Liver (tissue), 9 donors: ENCODE data around the gene IGF1R. TPM values are rescaled to one million over a fixed set of nuclear protein-coding genes. Genes with fewer than 3 reads are reported as not detected.

Experiments
- DNase-seq: peaks from one replicate; pipeline ENCODE4 v3.0.0-alpha.2; 2017; ENCODE audit warnings: low spot score
- H3K27ac ChIP-seq, 2 donors: one replicate each; pipeline ENCODE4 v1.7.0; 2013; ENCODE audit warnings: inconsistent platforms in 2 of 2, low read length in 2 of 2, control low read depth in 1 of 2, low read depth in 1 of 2, mild to moderate bottlenecking in 1 of 2
- H3K27me3 ChIP-seq, 4 donors: one replicate each; pipeline versions ENCODE4 v1.6.1 to v1.7.0; 2013; ENCODE audit warnings: low read length in 3 of 4, inconsistent platforms in 1 of 4, mild to moderate bottlenecking in 1 of 4, moderate library complexity in 1 of 4; ENCODE audit not compliant: control insufficient read depth in 4 of 4, insufficient read depth in 4 of 4
- H3K36me3 ChIP-seq, 4 donors: one replicate each; pipeline versions ENCODE4 v1.6.1 to v1.7.0; 2013; ENCODE audit warnings: low read length in 3 of 4, mild to moderate bottlenecking in 3 of 4, low read depth in 1 of 4, moderate library complexity in 1 of 4; ENCODE audit not compliant: control insufficient read depth in 4 of 4, insufficient read depth in 3 of 4
- H3K4me1 ChIP-seq, 4 donors: one replicate each; pipeline versions ENCODE4 v1.6.1 to v1.7.0; 2013; ENCODE audit warnings: low read length in 3 of 4, mild to moderate bottlenecking in 3 of 4, moderate library complexity in 1 of 4; ENCODE audit not compliant: control insufficient read depth in 4 of 4, insufficient read depth in 4 of 4
- H3K4me3 ChIP-seq, 3 donors: one replicate each; pipeline versions ENCODE4 v1.6.1 to v1.7.0; 2013; ENCODE audit warnings: low read length in 3 of 3, control low read depth in 1 of 3, low read depth in 1 of 3, mild to moderate bottlenecking in 1 of 3
- H3K9ac ChIP-seq, 2 donors: one replicate each; pipeline ENCODE4 v1.7.0; 2013; ENCODE audit warnings: low read length in 2 of 2, mild to moderate bottlenecking in 2 of 2, moderate library complexity in 2 of 2, control low read depth in 1 of 2, low read depth in 1 of 2
- H3K9me3 ChIP-seq, 4 donors: one replicate each; pipeline versions ENCODE4 v1.6.1 to v1.7.0; 2013; ENCODE audit warnings: low read length in 3 of 4; ENCODE audit not compliant: control insufficient read depth in 4 of 4
- EGR1 ChIP-seq, 2 donors: IDR thresholded peaks; 2 replicates each; pipeline ENCODE4 v1.6.1; 2016 to 2018; ENCODE audit warnings: antibody characterized with exemption in 2 of 2, low read depth in 2 of 2
- FOXA1 ChIP-seq: IDR thresholded peaks from 2 replicates; pipeline ENCODE4 v1.6.1; 2016; ENCODE audit warnings: antibody characterized with exemption
- FOXA2 ChIP-seq: IDR thresholded peaks from 2 replicates; pipeline ENCODE4 v1.6.1; 2016; ENCODE audit warnings: antibody characterized with exemption
- GABPA ChIP-seq, 2 donors: IDR thresholded peaks in 1 of 2; conservative IDR thresholded peaks in 1 of 2; 2 replicates each; pipeline ENCODE4 v1.6.1; 2016; ENCODE audit warnings: antibody characterized with exemption in 2 of 2, mild to moderate bottlenecking in 1 of 2, moderate library complexity in 1 of 2
- HNF4A ChIP-seq, 2 donors: conservative IDR thresholded peaks; 2 replicates each; pipeline ENCODE4 v1.6.1; 2016; ENCODE audit warnings: antibody characterized with exemption in 2 of 2, mild to moderate bottlenecking in 2 of 2
- HNF4G ChIP-seq: IDR thresholded peaks from 2 replicates; pipeline ENCODE4 v1.6.1; 2016; ENCODE audit warnings: antibody characterized with exemption
- JUND ChIP-seq, 2 donors: IDR thresholded peaks; 2 replicates each; pipeline ENCODE4 v1.6.1; 2016; ENCODE audit warnings: antibody characterized with exemption in 2 of 2
- NR2F2 ChIP-seq: IDR thresholded peaks from 2 replicates; pipeline ENCODE4 v1.6.1; 2016; ENCODE audit warnings: antibody characterized with exemption
- RAD21 ChIP-seq, 2 donors: IDR thresholded peaks; 2 replicates each; pipeline ENCODE4 v1.6.1; 2016; ENCODE audit warnings: antibody characterized with exemption in 2 of 2, mild to moderate bottlenecking in 2 of 2
- RXRA ChIP-seq, 2 donors: IDR thresholded peaks; 2 replicates each; pipeline ENCODE4 v1.6.1; 2017 to 2018; ENCODE audit warnings: antibody characterized with exemption in 2 of 2, mild to moderate bottlenecking in 1 of 2
- SP1 ChIP-seq: IDR thresholded peaks from 2 replicates; pipeline ENCODE4 v1.6.1; 2018; ENCODE audit warnings: antibody characterized with exemption, mild to moderate bottlenecking
- TAF1 ChIP-seq: conservative IDR thresholded peaks from 2 replicates; pipeline ENCODE4 v1.6.1; 2016; ENCODE audit warnings: antibody characterized with exemption, mild to moderate bottlenecking
- YY1 ChIP-seq: IDR thresholded peaks from 2 replicates; pipeline ENCODE4 v1.6.1; 2016; ENCODE audit warnings: antibody characterized with exemption, mild to moderate bottlenecking
- WGBS: extraction: QIAGEN DNeasy Blood & Tissue Kit; methylation state at CpG from one replicate; pipeline ENCODE4 v1.1.7; 2013; 5-methylcytosine and 5-hydroxymethylcytosine counted together
- polyA plus RNA-seq, 2 donors: library from polyadenylated mRNA; stranded (reverse) in 1 of 2; unstranded in 1 of 2; fragments of 200-250 nt in 1 of 2; fragments of >200 nt in 1 of 2; fragmentation: Nextera tagmentation in 1 of 2; extraction: Ambion mirVana in 1 of 2; gene quantifications; one replicate each; pipeline versions ENCODE4 v1.2.1 to v1.2.3, GENCODE V29; 2013 to 2015
- total RNA-seq, 2 donors: library from RNA; depleted of rRNA; stranded (reverse); fragments of >200 nt; gene quantifications; one replicate each; pipeline ENCODE4 v1.2.3, GENCODE V29; 2014
- TF ChIP-seq, protein P1 (sequence below): IDR thresholded peaks from 2 replicates; pipeline ENCODE4 v1.6.1; 2016; ENCODE audit warnings: antibody characterized with exemption
- TF ChIP-seq, protein P2 (sequence below): fragments of 150-350 bp; IDR thresholded peaks from 2 replicates; pipeline ENCODE4 v1.5.1; 2017; ENCODE audit warnings: improper control_type of control experiment, low read depth, low read length; ENCODE audit not compliant: missing input control
- TF ChIP-seq, protein P3 (sequence below): IDR thresholded peaks from 2 replicates; pipeline ENCODE4 v1.6.1; 2016; ENCODE audit warnings: antibody characterized with exemption
- TF ChIP-seq, protein P4 (sequence below): IDR thresholded peaks from 2 replicates; pipeline ENCODE4 v1.6.1; 2016; ENCODE audit warnings: antibody characterized with exemption, mild to moderate bottlenecking
- TF ChIP-seq, protein P5 (sequence below): IDR thresholded peaks from 2 replicates; pipeline ENCODE4 v1.6.1; 2016; ENCODE audit warnings: antibody characterized with exemption
- donor health status: healthy.
- donor health status: healthy.
- donor health status: healthy.
- donor health status: healthy.
- donor health status: healthy.

Gene IGF1R
- total and polyA plus RNA-seq, 4 donors, result 0.69 to 10.3 (median 3.2) TPM

DNA sequence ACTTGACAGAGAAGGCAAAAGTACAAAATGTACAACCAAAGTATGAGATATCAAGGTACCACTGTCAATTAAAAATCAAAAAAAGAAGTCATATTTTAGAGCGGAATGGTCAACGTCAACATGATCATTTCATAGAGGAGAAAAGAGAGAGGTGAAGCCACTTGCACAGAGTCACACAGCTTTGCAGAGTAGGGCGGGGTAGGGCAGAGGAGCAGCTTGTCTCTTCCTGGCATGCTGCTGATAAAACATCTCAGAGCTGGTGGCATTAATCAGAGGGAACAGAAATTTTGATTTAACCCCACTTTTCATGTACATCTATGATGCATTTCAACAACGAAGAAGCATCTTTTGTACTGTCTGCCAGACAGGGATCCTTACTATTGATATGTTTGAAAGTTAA, 5.2 kb upstream of the IGF1R start:
- no peak overlapping the region for H3K9ac ChIP-seq
- TF ChIP-seq, protein P1, sequence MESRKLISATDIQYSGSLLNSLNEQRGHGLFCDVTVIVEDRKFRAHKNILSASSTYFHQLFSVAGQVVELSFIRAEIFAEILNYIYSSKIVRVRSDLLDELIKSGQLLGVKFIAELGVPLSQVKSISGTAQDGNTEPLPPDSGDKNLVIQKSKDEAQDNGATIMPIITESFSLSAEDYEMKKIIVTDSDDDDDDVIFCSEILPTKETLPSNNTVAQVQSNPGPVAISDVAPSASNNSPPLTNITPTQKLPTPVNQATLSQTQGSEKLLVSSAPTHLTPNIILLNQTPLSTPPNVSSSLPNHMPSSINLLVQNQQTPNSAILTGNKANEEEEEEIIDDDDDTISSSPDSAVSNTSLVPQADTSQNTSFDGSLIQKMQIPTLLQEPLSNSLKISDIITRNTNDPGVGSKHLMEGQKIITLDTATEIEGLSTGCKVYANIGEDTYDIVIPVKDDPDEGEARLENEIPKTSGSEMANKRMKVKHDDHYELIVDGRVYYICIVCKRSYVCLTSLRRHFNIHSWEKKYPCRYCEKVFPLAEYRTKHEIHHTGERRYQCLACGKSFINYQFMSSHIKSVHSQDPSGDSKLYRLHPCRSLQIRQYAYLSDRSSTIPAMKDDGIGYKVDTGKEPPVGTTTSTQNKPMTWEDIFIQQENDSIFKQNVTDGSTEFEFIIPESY, result no peak
- TF ChIP-seq SP1, result no peak
- TF ChIP-seq FOXA2, result no peak
- TF ChIP-seq JUND (IDR thresholded peaks at IDR 0.05), result no peak
- no peak for TF ChIP-seq TAF1
- TF ChIP-seq, protein P2, sequence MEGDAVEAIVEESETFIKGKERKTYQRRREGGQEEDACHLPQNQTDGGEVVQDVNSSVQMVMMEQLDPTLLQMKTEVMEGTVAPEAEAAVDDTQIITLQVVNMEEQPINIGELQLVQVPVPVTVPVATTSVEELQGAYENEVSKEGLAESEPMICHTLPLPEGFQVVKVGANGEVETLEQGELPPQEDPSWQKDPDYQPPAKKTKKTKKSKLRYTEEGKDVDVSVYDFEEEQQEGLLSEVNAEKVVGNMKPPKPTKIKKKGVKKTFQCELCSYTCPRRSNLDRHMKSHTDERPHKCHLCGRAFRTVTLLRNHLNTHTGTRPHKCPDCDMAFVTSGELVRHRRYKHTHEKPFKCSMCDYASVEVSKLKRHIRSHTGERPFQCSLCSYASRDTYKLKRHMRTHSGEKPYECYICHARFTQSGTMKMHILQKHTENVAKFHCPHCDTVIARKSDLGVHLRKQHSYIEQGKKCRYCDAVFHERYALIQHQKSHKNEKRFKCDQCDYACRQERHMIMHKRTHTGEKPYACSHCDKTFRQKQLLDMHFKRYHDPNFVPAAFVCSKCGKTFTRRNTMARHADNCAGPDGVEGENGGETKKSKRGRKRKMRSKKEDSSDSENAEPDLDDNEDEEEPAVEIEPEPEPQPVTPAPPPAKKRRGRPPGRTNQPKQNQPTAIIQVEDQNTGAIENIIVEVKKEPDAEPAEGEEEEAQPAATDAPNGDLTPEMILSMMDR, result no peak
- no peak for TF ChIP-seq FOXA1
- no peak for TF ChIP-seq NR2F2
- no peak for TF ChIP-seq RAD21 (IDR thresholded peaks at IDR 0.05)
- TF ChIP-seq HNF4A (conservative IDR thresholded peaks at IDR 0.05), result no peak
- no peak for TF ChIP-seq RXRA (IDR thresholded peaks at IDR 0.05)
- TF ChIP-seq EGR1 (IDR thresholded peaks at IDR 0.05; ENCODE audit: low read depth in 2 of 2), result no peak
- no peak for TF ChIP-seq GABPA (IDR thresholded peaks at IDR 0.05 in 1 of 2, conservative IDR thresholded peaks at IDR 0.05 in 1 of 2)
- no peak for TF ChIP-seq HNF4G
- TF ChIP-seq, protein P3, sequence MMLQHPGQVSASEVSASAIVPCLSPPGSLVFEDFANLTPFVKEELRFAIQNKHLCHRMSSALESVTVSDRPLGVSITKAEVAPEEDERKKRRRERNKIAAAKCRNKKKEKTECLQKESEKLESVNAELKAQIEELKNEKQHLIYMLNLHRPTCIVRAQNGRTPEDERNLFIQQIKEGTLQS, result no peak
- TF ChIP-seq, protein P4, sequence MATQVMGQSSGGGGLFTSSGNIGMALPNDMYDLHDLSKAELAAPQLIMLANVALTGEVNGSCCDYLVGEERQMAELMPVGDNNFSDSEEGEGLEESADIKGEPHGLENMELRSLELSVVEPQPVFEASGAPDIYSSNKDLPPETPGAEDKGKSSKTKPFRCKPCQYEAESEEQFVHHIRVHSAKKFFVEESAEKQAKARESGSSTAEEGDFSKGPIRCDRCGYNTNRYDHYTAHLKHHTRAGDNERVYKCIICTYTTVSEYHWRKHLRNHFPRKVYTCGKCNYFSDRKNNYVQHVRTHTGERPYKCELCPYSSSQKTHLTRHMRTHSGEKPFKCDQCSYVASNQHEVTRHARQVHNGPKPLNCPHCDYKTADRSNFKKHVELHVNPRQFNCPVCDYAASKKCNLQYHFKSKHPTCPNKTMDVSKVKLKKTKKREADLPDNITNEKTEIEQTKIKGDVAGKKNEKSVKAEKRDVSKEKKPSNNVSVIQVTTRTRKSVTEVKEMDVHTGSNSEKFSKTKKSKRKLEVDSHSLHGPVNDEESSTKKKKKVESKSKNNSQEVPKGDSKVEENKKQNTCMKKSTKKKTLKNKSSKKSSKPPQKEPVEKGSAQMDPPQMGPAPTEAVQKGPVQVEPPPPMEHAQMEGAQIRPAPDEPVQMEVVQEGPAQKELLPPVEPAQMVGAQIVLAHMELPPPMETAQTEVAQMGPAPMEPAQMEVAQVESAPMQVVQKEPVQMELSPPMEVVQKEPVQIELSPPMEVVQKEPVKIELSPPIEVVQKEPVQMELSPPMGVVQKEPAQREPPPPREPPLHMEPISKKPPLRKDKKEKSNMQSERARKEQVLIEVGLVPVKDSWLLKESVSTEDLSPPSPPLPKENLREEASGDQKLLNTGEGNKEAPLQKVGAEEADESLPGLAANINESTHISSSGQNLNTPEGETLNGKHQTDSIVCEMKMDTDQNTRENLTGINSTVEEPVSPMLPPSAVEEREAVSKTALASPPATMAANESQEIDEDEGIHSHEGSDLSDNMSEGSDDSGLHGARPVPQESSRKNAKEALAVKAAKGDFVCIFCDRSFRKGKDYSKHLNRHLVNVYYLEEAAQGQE, result no peak
- TF ChIP-seq, protein P5, sequence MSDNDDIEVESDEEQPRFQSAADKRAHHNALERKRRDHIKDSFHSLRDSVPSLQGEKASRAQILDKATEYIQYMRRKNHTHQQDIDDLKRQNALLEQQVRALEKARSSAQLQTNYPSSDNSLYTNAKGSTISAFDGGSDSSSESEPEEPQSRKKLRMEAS, result no peak
- TF ChIP-seq YY1, result no peak
- no peak for DNase-seq
- H3K27me3 ChIP-seq, result peaks cover 0 to 12% (median 4%) of the 10 kb centered on the region in 4 donors
- no peak overlapping the region for H3K4me3 ChIP-seq
- 82% methylated on average over 4 of the region's 4 CpGs for WGBS
- no peak overlapping the region for H3K27ac ChIP-seq
- no peaks in the 10 kb centered on the region for H3K9me3 ChIP-seq
- H3K36me3 ChIP-seq, result no peaks in the 10 kb centered on the region
- H3K4me1 ChIP-seq, result peaks cover 2 to 10% (median 9%) of the 10 kb centered on the region in 4 donors
